CD14-positive monocyte (primary cell): ENCODE results near the gene BID. TPM values are rescaled to one million over a fixed set of nuclear protein-coding genes. Genes with fewer than 3 reads are reported as not detected.

Source experiments
- DNase-seq, 3 donors: peaks; one replicate each; pipeline ENCODE4 v3.0.0-alpha.2; 2011 to 2022
- H2AFZ ChIP-seq: 2 replicates; pipeline ENCODE4 v1.6.0; 2012; ENCODE audit warnings: mild to moderate bottlenecking, low read depth, low read length, inconsistent platforms; ENCODE audit not compliant: insufficient read depth, poor library complexity, severe bottlenecking
- H3K27ac ChIP-seq, 2 donors: 1 replicate in 1 of 2; 2 replicates in 1 of 2; pipeline ENCODE4 v1.5.1; 2012 to 2013; ENCODE audit warnings: low read length in 2 of 2, control low read depth in 1 of 2, inconsistent platforms in 1 of 2, low read depth in 1 of 2, mild to moderate bottlenecking in 1 of 2
- H3K27me3 ChIP-seq, 2 donors: one replicate each; pipeline versions ENCODE4 v1.6.0 to v1.6.1; 2011 to 2013; ENCODE audit warnings: low read length in 2 of 2; ENCODE audit not compliant: control insufficient read depth in 2 of 2, insufficient read depth in 2 of 2
- H3K36me3 ChIP-seq, 2 donors: replicated peaks in 1 of 2; 1 replicate in 1 of 2; 2 replicates in 1 of 2; pipeline versions ENCODE4 v1.5.1 to v1.6.1; 2012 to 2013; ENCODE audit warnings: low read length in 2 of 2, control low read depth in 1 of 2, inconsistent platforms in 1 of 2, mild to moderate bottlenecking in 1 of 2; ENCODE audit not compliant: insufficient read depth in 2 of 2, control insufficient read depth in 1 of 2
- H3K4me1 ChIP-seq, 2 donors: 1 replicate in 1 of 2; 2 replicates in 1 of 2; pipeline versions ENCODE4 v1.5.1 to v1.6.1; 2012 to 2013; ENCODE audit warnings: low read length in 2 of 2, control low read depth in 1 of 2, inconsistent platforms in 1 of 2, mild to moderate bottlenecking in 1 of 2, moderate library complexity in 1 of 2; ENCODE audit not compliant: insufficient read depth in 2 of 2, control insufficient read depth in 1 of 2
- H3K4me2 ChIP-seq: replicated peaks from 2 replicates; pipeline ENCODE3; 2012; ENCODE audit warnings: low read length, moderate library complexity, mild to moderate bottlenecking; ENCODE audit not compliant: poor library complexity, severe bottlenecking; ENCODE audit errors: extremely low read depth
- H3K4me3 ChIP-seq, 3 experiments: fragments of 200-600 bp in 1 of 3; sonication (generic) in 1 of 3; replicated peaks in 1 of 3; 1 replicate in 2 of 3; 2 replicates in 1 of 3; pipeline ENCODE4 v1.5.1; 2011 to 2013; ENCODE audit warnings: low read length in 3 of 3, mild to moderate bottlenecking in 3 of 3, control low read depth in 2 of 3, low read depth in 2 of 3, inconsistent platforms in 1 of 3, moderate library complexity in 1 of 3
- H3K79me2 ChIP-seq: 2 replicates; pipeline ENCODE4 v1.6.0; 2012; ENCODE audit warnings: mild to moderate bottlenecking, control low read depth, inconsistent platforms, low read length, moderate library complexity; ENCODE audit not compliant: insufficient read depth
- H3K9ac ChIP-seq: 2 replicates; pipeline ENCODE4 v1.6.0; 2017; ENCODE audit warnings: low read length, mild to moderate bottlenecking; ENCODE audit not compliant: insufficient read depth, poor library complexity, severe bottlenecking
- H3K9me3 ChIP-seq, 2 donors: replicated peaks in 1 of 2; 1 replicate in 1 of 2; 2 replicates in 1 of 2; pipeline versions ENCODE4 v1.5.1 to v1.6.1; 2012 to 2013; ENCODE audit warnings: low read length in 2 of 2, control low read depth in 1 of 2; ENCODE audit not compliant: control insufficient read depth in 1 of 2, insufficient read depth in 1 of 2
- H4K20me1 ChIP-seq: 2 replicates; pipeline ENCODE4 v1.6.0; 2012; ENCODE audit warnings: mild to moderate bottlenecking, low read length, control low read depth, moderate library complexity; ENCODE audit not compliant: insufficient read depth
- H3K27ac Mint-ChIP-seq, 7 donors: one replicate each; pipeline ENCODE4 v1.8.0; 2020; ENCODE audit warnings: mild to moderate bottlenecking in 7 of 7, mixed read lengths in 7 of 7, moderate library complexity in 6 of 7, inconsistent platforms in 2 of 7
- H3K27me3 Mint-ChIP-seq, 3 donors: one replicate each; pipeline ENCODE4 v1.8.0; 2021 to 2022; ENCODE audit warnings: low read depth in 3 of 3, mild to moderate bottlenecking in 3 of 3, mixed read lengths in 3 of 3, moderate library complexity in 3 of 3, inconsistent platforms in 1 of 3
- H3K36me3 Mint-ChIP-seq, 2 donors: one replicate each; pipeline ENCODE4 v1.8.0; 2020; ENCODE audit warnings: mixed read lengths in 2 of 2, inconsistent platforms in 1 of 2, mild to moderate bottlenecking in 1 of 2
- H3K4me1 Mint-ChIP-seq: one replicate; pipeline ENCODE4 v1.8.0; 2020; ENCODE audit warnings: mild to moderate bottlenecking, mixed read lengths
- H3K4me3 Mint-ChIP-seq, 2 donors: one replicate each; pipeline ENCODE4 v1.8.0; 2020; ENCODE audit warnings: mild to moderate bottlenecking in 2 of 2, mixed read lengths in 2 of 2, moderate library complexity in 1 of 2
- H3K9me3 Mint-ChIP-seq, 7 donors: one replicate each; pipeline ENCODE4 v1.8.0; 2020 to 2022; ENCODE audit warnings: mixed read lengths in 7 of 7, mild to moderate bottlenecking in 6 of 7, moderate library complexity in 6 of 7, inconsistent platforms in 2 of 7
- CTCF ChIP-seq: fragments of 200-600 bp; IDR thresholded peaks from one replicate; pipeline ENCODE4 v1.8.0; 2022; ENCODE audit warnings: antibody characterized with exemption, mild to moderate bottlenecking
- WGBS: methylation state at CpG from one replicate; pipeline ENCODE4 v1.1.5; 2013; ENCODE audit warnings: missing lambda C conversion rate; ENCODE audit not compliant: insufficient coverage; 5-methylcytosine and 5-hydroxymethylcytosine counted together
- intact Hi-C, 2 donors: fragments of 100-400 bp; cut with micrococcal nuclease; formaldehyde crosslinking; loops; one replicate each; pipeline versions ENCODE4 v1.15.0 to v1.15.1; 2023
- polyA plus RNA-seq, 3 donors: library from polyadenylated mRNA; depleted of rRNA in 1 of 3; unstranded in 2 of 3; stranded (reverse) in 1 of 3; fragments of 300-500 nt in 2 of 3; fragments of >200 nt in 1 of 3; fragmentation: Illumina TruSeq in 2 of 3; gene quantifications; 1 replicate in 2 of 3; 2 replicates in 1 of 3; pipeline ENCODE4 v1.2.3, GENCODE V29; 2012 to 2021

BID gene
- polyA plus RNA-seq, 3 donors: 199 to 423 (median 391) TPM

- intact Hi-C loops: loop anchor here (5.0 to 10.0 kb wide), 3 partner anchors 82 to 665 kb away; no protein-coding TSS in a partner anchor
- H3K9me3 ChIP-seq: no peaks in the 10 kb centered on the region
- peak overlapping the region; percentile 93 to 99 for H3K27ac ChIP-seq
- WGBS: 72% methylated on average over 9 of the region's 9 CpGs
- H4K20me1 ChIP-seq: peaks cover 81% of the 10 kb centered on the region
- Mint-ChIP-seq H3K4me3 (peak overlapping the region; percentile 51 to 72), H3K4me1 (peaks cover 65% of the 10 kb centered on the region), H3K27me3 (no peaks in the 10 kb centered on the region), H3K9me3 (peaks cover 0 to 2% (median 0%) of the 10 kb centered on the region in 7 donors), H3K36me3 (peaks cover 13 to 46% of the 10 kb centered on the region in 2 donors), H3K27ac (peak overlapping the region; percentile 93 to 99 (median 99))
- H3K4me3 ChIP-seq: peak overlapping the region in 1 of 3 experiments; percentile 55
- no peaks in the 10 kb centered on the region for H3K27me3 ChIP-seq
- H2AFZ ChIP-seq: no peak overlapping the region
- peaks cover 98% of the 10 kb centered on the region for H3K79me2 ChIP-seq
- TF ChIP-seq CTCF: no peak
- H3K36me3 ChIP-seq: peaks cover 0 to 2% of the 10 kb centered on the region in 2 donors
- peaks cover 64 to 79% of the 10 kb centered on the region in 2 donors for H3K4me1 ChIP-seq
- DNase-seq: no peak
- H3K9ac ChIP-seq: peak overlapping the region; percentile 54
- peak overlapping the region; percentile 97 for H3K4me2 ChIP-seq
Observed at GRCh38 chr22:17769716-17770082, 4.6 kb downstream of the BID start.

- H3K4me3 Mint-ChIP-seq: peak overlapping the region; percentile 51 to 72
- H3K9me3 Mint-ChIP-seq: peaks cover 0 to 2% (median 0%) of the 10 kb centered on the region in 7 donors
- peak overlapping the region; percentile 93 to 99 for H3K27ac ChIP-seq
- H3K79me2 ChIP-seq: peaks cover 100% of the 10 kb centered on the region
- H4K20me1 ChIP-seq: peaks cover 86% of the 10 kb centered on the region
- H3K9me3 ChIP-seq: no peaks in the 10 kb centered on the region
- H3K4me1 ChIP-seq: peaks cover 67 to 82% of the 10 kb centered on the region in 2 donors
- peaks cover 0 to 2% of the 10 kb centered on the region in 2 donors for H3K36me3 ChIP-seq
- H2AFZ ChIP-seq: no peak overlapping the region
- no peak for TF ChIP-seq CTCF
- peak overlapping the region; percentile 97 for H3K4me2 ChIP-seq
- peak; percentile 63 to 76 (median 67) for DNase-seq
- H3K4me3 ChIP-seq: peak overlapping the region in 1 of 3 experiments; percentile 55
- H3K27me3 Mint-ChIP-seq: no peaks in the 10 kb centered on the region
- no peaks in the 10 kb centered on the region for H3K27me3 ChIP-seq
- WGBS: 52% methylated on average over 10 of the region's 14 CpGs
- peak overlapping the region; percentile 93 to 99 (median 99) for H3K27ac Mint-ChIP-seq
- H3K4me1 Mint-ChIP-seq: peaks cover 69% of the 10 kb centered on the region
- peaks cover 15 to 46% of the 10 kb centered on the region in 2 donors for H3K36me3 Mint-ChIP-seq
- peak overlapping the region; percentile 54 for H3K9ac ChIP-seq
- intact Hi-C loops: no loop called here
Observed at GRCh38 chr22:17769013-17769715, 5.1 kb downstream of the BID start.
